Occipital lobe (tissue), 2 donors: ENCODE data around the gene ING1. TPM values are rescaled to one million over a fixed set of nuclear protein-coding genes. Genes with fewer than 3 reads are reported as not detected.
"Not testable (repeated sequence)": the region's sequence is repeated elsewhere in the genome, so short reads cannot be mapped to it uniquely, and the experiment has no call there.

ENCODE experiments used
- DNase-seq: peaks from one replicate; lab custom pipeline; 2025; lab: John Stamatoyannopoulos, UW
- total RNA-seq: library from RNA; depleted of rRNA; stranded (reverse); fragments of >200 nt; gene quantifications from one replicate; pipeline ENCODE4 v1.2.3, GENCODE V29; 2014

Gene ING1
- total RNA-seq, 1 donor from 2014 or later = 19.0 TPM

DNA sequence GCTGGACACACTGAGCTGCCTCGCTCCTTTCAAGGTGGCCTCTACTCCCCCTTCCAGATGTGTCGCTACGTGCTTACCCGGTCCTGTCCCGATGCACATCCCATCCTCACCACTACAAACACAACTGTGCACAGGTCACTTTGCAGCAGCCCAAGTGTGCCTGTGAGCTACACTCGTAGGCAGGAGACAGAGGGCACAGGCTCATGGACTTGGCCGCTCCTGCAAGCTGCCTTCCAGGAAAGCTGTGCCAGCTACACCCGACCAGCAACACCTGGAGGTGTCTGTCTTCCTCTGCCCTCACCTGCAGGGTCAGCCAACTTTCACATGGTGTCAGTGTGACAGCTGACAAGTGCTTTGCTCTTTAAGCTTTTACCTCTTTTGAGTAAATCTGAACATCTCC is 23.0 kb upstream of the ING1 start:
- DNase-seq = no peak

DNA sequence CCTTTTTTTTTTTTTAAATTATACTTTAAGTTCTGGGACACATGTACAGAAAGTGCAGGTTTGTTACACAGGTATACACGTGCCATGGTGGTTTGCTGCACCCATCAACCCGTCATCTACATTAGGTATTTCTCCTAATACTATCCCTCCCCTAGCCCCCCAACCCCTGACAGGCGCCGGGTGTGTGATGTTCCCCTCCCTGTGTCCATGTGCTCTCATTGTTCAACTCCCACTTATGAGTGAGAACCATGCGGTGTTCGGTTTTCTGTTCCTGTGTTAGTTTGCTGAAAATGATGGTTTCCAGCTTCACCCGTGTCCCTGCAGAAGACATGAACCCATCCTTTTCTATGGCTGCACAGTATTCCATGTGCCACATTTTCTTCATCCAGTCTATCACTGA is 17.7 kb upstream of the ING1 start:
- not testable (repeated sequence) for DNase-seq

DNA sequence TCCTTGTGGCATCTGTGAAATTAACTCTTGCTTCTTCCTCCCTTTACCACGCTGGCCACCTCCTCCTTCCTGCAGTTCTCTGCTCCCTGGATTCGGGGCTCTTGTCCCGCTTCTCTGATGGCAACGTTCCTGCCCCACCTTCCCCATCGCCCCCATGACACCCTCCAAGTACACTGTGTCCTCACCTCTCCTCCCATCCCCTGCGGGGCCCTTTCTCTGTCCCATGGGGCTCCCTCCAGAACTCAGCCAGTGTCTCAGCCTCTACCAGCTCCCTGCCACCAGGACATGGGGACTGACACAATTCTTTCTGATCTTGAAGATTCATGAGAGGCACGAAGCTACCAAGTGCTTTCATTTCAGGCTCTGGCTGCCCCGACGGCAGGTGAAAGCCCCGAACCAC is 16.7 kb upstream of the ING1 start:
- DNase-seq = no peak

DNA sequence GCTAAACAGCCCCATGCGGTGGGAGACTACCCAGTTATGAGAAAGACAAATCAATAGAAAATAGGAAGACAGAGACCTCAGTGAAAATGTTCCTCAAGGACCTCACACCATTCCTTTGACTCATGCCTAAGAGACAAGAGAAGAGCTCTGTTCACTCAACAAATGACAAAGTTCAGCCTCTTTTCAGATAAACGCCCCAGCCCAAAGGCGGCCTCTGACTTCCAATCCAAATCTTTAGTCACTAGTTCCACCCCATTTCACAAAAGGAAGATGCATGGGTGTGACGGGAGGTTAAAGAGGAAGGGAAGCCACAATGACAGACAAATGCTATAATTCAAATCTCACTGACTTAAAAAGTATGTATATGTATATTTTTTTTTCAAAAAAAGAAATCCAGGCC is 15.7 kb upstream of the ING1 start:
- DNase-seq = no peak

DNA sequence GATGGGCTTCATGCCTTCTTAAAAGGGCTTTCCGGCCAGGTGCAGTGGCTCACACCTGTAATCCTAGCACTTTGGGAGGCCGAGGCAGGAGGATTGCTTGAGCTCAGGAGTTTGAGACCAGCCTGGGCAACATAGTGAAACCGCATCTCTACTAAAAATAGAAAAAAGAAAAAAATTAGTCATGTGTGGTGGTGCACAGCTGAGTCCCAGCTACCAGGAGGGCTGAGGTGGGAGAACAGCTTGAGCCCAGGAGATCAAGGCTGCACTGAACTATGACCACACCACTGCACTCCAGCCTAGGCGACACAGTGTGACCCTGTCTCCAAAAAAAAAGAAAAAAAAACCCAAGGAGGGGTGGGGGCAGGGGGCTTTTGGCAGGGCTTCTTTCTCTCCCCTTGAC is 14.8 kb upstream of the ING1 start:
- DNase-seq = no peak

DNA sequence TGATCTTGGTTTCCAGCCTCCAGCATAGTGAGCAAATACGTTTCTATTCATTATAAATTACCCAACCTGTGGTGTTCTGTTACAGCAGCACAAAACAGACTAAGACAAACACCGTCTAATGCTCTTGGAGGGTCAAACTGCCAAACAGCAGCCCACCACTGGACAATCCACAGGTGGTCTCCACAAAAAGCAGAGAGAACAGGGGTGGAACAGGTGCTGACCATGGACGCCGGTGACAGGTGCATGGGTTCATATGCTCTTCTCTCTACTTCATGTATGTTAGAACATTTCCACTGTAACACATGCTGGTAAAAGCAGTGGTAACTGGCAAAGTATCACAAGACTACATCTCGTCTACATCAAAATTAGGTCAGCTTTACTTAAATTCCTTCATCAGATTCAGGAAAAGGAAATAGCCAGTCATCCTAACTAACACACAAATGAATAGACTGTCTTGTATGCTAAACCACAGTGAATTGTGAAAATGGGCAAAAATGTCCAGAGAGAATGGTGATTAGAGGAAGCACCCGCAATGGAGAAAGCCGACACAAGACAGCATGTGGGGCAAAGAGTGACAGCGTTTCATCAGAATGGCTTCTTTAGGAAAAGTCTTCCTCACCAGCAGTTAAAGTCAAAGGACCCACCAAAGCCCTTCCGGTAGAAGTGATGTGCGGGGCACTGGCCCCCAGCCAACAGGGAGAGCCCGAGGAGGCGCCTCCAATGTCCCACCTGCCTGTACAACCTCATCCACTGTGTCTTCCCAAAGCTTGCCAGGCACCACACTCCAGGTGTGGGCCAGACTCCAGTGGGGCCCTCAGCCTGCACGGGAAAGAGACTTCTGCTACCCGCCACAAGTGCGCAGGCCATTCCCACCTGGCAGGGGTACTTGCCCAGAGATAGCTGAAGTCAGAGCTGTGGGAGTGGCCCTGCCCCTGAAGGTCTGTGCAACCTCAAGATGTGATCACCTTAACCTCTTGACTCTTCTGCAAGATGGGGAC is 14.1 kb upstream of the ING1 start:
- no peak for DNase-seq

DNA sequence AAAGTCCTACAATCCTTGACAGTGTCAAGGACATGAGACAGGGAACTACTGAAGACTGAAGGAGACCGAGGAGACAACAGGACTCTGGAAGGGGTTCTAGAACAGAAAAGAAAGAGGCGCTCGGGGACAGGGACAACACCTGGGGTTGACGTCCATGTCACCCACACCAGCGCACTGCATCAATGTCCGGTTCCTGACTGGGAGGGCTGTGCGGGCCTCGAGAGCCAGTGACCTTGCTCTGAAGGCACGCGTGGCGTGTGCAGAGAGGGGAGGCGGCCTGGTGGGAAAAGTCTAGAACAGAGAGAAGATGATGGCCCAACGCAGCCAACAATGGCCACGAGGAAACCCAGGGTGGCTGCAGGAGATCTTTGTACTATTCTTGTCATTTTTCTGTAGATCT is 13.3 kb upstream of the ING1 start:
- no peak for DNase-seq

DNA sequence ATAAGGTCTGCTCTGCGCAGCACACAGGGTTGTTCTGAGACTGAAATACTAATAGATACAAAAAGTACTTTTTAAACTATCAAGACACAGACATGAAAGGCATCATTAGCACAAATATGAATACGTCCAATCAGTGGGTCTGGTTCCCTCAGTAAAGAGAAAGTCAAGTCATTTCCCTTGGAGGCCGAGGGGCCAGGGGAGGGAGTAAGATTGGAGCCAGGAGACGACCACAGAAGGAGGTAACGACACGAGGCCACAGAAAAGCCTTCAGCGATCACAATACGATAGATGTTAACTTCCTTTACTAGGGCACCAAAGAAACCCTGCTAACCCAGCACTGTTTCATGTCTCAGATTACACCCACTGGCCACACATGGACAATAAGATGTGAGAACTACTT is 12.9 kb upstream of the ING1 start:
- no peak for DNase-seq

DNA sequence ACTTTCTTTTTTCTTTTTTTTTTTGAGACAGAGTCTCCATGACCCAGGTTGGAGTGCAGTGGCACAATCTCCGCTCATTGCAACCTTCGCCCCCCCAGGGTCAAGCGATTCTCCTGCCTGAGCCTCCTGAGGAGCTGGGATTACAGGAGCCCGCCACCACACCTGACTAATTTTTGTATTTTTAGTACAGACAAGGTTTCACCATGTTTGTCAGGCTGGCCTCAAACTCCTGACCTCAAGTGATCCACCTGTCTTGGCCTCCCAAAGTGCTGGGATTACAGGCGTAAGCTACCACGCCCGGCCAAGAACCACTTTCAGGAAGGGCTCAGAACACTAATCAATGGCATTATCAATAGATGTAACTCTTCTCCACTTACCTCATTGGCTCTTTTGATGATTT is 12.4 kb upstream of the ING1 start:
- DNase-seq = not testable (repeated sequence)

DNA sequence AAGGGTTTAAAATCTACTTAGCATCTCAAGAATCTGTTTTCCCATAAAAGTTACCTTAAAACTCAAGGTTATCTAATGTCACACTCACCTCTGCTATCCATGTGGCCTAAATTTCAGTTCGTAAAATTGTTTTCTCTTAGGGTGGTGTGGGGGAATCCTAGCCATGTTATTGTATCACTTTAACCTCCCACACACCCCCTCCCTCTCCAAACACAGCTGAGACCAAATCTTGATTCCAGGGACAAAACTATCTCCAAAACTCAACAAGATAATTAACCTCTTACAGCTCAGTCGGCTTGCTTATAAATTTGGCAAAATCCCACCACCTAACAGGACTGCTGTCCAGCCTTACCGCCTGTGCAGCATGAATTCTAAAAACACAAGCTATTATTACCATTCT is 11.4 kb upstream of the ING1 start:
- no peak for DNase-seq

DNA sequence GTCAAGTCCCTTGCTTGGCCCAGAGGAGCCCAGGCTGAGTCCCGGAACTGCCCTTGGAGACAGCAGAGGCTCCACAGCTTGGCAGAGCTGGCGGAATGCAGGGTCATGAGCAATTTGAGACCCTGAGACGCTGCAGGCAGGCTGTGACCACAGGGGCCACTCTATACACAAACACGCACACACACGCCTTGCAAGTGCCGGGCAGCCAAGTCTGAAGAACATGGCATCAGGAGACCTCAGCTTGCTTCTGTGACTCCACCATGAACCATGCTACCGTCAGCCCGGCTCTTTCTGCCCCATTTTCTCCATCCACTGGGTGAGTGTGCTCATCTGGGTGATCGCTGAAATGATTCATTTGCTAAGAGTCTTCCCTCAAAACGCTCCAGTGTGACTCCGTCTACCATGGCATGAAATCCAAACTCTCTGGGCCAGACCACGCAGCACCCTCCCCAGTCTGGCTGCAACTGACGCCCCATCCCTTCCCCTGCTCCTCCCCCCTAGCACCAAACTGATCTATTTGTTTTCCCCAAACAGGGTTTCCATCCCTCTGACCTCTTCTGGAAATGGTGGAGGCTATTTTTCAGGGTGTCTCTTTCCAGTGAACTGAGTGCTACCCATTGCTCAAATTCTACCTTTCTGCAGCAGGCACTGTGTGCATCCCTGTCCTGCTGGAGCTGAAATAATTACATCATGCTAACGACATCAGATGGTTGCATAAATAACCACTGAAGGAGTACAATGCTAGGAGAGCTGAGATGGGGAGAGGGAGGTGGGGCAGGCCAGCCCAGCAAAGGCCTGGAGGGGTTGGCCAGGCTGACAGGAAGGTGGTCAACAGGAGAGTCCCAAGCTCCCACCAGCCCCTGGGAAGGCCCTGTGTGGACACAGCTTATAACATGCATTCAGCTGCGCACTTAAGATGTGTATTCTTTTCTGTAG is 10.6 kb upstream of the ING1 start:
- DNase-seq = no peak

DNA sequence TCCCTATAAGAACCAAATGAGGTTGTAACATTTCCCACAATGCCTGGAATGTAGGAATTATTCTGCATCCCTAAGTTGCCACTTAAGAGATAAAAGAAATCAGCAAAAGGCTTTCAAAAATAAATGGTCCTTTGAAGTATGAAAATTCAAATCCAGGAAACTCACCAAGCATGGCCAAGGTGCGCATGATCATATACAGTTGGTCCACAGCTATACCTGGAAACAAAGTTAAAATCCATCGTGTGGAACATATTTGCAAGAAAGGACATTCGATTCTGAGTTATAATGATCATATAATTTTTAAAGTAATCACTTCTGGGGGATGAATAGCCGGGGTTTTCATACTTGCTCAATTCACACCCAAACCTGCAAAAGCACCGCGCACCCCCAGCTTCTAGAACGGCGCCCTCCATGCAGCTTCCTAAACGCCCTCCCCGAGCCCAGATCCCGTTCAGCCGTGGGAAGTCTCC is 8.1 kb upstream of the ING1 start:
- DNase-seq = no peak

DNA sequence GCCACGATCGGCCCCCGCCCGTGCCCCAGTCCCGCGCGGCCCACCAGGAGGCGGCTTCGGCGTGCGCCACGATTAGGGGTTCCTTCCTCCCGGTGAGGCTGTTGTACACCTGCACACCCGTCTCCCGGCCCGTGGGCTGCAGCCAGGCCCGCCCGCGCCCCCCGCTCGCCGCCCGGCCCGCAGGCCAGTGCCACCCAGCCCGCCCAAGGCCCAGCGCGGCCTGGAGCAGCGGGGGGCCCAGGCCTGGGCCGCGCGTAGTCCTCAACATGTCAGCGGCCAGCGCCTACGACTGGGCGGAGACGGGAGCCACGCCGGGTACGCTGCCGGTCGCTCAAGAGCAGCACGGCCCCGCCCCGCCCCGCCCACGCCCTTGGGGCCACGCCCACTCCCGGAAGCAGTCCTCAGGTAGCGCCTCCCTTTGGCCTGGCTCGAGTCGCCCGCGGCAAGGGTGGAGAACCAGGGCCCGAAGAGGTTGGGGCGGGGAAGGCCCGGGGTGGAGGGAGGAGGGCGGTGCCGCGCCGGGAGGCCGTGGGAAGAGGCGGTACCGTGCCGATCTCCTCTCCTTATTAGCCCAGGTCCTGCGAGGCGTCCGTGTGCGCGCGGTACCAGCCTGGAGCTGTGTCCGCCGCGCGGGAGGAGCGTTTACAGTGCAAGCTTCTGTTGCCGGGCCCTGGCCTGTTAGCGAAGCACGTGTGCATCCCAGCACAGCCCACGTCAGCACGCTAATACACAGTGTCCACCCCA is 7.5 kb upstream of the ING1 start, which contains the start of gene CARS2:
Gene CARS2 (minus strand): TSS at position 291 of the 744 bp plus-strand sequence. CDS start 23 bp downstream, at position 268.
- DNase-seq = peak; percentile 93

DNA sequence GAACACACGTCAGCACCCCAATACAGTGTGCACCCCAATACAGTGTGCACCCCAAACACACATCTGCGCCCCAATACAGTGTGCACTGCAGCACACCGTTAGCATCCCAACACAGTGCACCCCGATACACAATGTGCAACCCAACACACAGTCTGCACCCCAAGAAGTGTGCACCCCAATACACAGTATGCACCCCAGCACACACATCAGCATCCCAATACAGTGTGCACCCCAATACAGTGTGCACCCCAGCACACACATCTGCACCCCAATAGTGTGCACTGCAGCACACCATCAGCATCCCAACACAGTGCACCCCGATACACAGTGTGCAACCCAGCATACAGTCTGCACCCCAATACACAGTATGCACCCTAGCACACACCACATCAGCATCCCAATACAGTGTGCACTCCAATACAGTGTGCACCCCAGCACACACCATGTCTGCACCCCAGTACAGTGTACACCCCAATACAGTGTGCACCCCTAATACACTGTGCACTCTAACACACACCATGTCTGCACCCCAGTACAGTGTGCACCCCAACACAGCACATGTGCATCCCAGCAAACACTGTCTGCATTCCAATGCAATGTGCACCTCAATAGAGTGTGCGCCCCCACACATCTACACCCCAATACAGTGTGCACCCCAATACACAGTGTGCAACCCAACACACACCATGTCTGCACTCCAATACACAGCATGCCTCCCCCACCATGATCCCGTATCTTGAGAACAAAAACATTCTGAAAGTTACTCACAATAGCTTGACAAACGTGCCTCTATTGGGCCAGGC is 6.7 kb upstream of the ING1 start:
- DNase-seq = no peak

DNA sequence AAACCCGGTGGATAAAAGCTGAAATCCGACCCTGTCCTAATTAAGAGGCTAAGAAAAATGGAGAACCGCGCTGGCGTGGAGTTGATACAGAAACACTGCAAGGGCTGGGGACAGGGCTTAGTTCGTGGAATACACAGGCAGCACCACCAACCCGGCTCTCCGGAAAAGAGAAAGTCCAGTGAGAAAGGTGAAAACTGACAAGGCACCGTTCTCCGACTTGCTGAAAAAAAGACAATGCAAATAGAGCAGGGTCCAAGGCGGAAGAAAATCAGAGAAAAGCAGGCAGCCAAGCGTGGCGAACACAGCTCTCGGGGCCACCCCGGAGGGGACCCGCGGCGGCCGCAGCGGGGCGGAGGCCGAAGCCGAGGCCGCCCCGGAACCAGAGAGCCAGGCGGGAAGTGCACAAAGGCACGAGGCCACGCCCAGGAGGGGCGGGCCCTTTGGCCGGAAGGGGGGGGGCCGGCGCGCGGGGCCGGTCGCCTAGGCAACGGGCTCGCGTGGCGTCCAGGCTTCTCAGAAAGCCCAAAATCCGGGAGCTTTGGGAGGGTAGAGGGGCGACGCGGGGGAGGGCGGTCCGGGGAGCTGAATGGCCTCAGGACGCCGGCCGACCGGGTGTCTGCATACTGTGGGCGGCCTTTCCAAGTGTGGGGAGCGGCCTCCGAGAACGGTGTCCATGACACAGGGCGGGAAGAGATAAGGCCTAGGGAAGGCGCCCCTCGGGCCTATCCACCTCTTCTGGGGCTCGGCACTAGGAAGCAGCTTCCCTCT is 1.2 kb upstream of the ING1 start:
- DNase-seq = peak; percentile 83

DNA sequence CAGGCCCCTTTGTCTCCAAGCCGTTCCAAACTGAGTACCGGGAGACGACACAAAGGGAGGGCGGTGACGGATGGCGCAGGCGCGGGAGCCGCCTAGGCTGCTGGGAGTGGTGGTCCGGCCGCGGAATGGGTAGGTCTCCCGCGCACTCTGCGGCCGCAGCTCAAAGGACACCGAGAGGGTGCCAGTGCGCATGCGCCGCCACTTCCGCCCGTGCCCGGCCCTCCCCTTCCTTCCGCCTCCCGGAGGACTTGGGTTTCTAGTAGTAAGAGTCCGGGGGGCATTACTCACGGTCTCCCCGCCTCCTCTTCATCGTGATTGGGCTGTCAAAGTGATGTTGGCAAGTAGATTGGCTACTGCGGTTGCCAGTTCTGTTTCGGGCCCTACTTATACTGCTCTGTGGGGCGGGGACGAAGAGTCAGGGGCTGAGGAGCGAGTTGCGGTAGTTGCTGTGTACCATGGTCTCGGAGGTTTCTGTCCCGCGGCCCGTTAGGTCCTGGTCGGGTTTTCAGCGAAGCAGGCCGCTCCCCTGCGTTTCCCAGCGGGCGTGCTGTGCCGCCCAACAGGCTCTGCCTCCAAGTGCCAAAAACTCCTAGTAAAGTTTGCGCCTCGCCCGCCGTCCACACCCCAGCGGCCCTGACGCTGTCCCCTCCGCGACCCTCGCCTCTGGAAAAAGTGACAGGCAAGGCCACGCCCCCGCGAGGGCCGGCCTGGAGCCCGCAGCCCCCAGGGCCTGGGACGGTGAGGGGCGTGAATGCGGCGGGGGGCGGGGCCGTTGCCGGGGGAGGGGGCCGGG is 455 bp upstream of the ING1 start:
- peak; percentile 99 for DNase-seq

DNA sequence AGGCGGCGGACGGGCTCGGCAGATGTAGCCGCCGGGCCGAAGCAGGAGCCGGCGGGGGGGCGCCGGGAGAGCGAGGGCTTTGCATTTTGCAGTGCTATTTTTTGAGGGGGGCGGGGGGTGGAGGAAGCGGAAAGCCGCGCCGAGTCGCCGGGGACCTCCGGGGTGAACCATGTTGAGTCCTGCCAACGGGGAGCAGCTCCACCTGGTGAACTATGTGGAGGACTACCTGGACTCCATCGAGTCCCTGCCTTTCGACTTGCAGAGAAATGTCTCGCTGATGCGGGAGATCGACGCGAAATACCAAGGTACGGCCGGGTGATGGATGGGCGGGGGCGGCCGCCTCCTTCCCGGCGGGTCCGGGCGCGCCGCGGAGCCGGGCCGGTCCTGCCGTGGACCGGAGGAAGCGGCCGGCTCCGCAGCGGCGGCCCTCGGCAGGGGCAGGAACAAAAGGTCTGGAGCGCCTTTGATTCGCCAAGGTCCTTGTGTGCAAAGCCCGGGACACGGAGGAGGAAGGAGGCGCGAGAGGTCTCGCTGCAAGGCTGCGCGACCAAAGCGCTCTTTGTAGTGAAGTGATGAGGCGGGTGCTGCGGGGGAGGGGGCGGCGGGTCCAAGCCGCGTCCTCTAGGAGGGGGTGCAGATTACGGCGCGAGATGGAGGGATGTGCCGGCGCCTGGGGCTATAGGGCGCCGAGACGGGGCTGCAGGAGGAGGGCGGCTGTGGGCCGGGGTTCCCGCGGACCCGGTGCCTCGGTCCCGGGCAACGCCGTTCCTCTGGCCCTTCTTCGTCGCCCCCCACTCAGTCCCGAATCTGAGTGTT is 689 bp downstream of the ING1 start:
- peak; percentile 48 for DNase-seq
